ENCODE results near the gene TMEM9B. TPM values are rescaled to one million over a fixed set of nuclear protein-coding genes. Genes with fewer than 3 reads are reported as not detected.
"Not testable (repeated sequence)": the region's sequence is repeated elsewhere in the genome, so short reads cannot be mapped to it uniquely, and the experiment has no call there.

TMEM9B gene
- total and polyA plus RNA-seq, 9 donors = 20.3 to 50.8 (median 29.2) TPM

GRCh38 chr11:8980485-8980884 lies 16.2 kb upstream of the TMEM9B start:
- WGBS, 3 donors = 76 to 80% (median 77%) methylated on average over 3 of the region's 3 CpGs
- intact Hi-C loops (cut with DNase I) = no loop called here
- H3K36me3 ChIP-seq = no peaks in the 10 kb centered on the region
- H3K9me3 ChIP-seq = no peaks in the 10 kb centered on the region
- no peaks in the 10 kb centered on the region for H3K4me1 ChIP-seq (ENCODE audit: insufficient read depth)
- no peak for DNase-seq
- no peak overlapping the region for H3K27ac ChIP-seq
- no peak overlapping the region for H3K4me3 ChIP-seq
- TF ChIP-seq CTCF (IDR thresholded peaks at IDR 0.05) (no peak), POLR2A (IDR thresholded peaks at IDR 0.05) (no peak), EP300 (IDR thresholded peaks at IDR 0.05) (no peak)
- no peaks in the 10 kb centered on the region for H3K27me3 ChIP-seq

- H3K27ac ChIP-seq; H3K36me3 ChIP-seq; H3K4me3 ChIP-seq; intact Hi-C loops (cut with DNase I); H3K9me3 ChIP-seq; H3K4me1 ChIP-seq (ENCODE audit: insufficient read depth); DNase-seq; H3K27me3 ChIP-seq: not testable (repeated sequence)
- WGBS, 3 donors = 89 to 93% (median 90%) methylated on average over 4 to 5 of the region's 7 CpGs
Observed at GRCh38 chr11:8979365-8979764, 15.1 kb upstream of the TMEM9B start.

GRCh38 chr11:8973121-8973520 lies 8.9 kb upstream of the TMEM9B start:
- WGBS, 3 donors = 61 to 79% (median 71%) methylated on average over 3 of the region's 3 CpGs
- Histone ChIP-seq H3K4me3 (no peak overlapping the region), H3K27me3 (no peaks in the 10 kb centered on the region), H3K36me3 (no peaks in the 10 kb centered on the region), H3K9me3 (no peaks in the 10 kb centered on the region), H3K27ac (no peak overlapping the region), H3K4me1 (ENCODE audit: insufficient read depth) (no peaks in the 10 kb centered on the region)
- TF ChIP-seq EP300 (IDR thresholded peaks at IDR 0.05) = no peak
- no peak for TF ChIP-seq CTCF (IDR thresholded peaks at IDR 0.05)
- TF ChIP-seq POLR2A (IDR thresholded peaks at IDR 0.05) = no peak
- intact Hi-C loops (cut with DNase I) = loop anchor here in 1 of 4 donors (5.0 kb wide), 1 partner anchor 164 kb away; no protein-coding TSS in a partner anchor
- DNase-seq = no peak

GRCh38 chr11:8971924-8972316 lies 7.7 kb upstream of the TMEM9B start:
- Histone ChIP-seq H3K27me3 (no peaks in the 10 kb centered on the region), H3K4me1 (ENCODE audit: insufficient read depth) (no peaks in the 10 kb centered on the region), H3K36me3 (no peaks in the 10 kb centered on the region), H3K4me3 (no peak overlapping the region), H3K27ac (no peak overlapping the region), H3K9me3 (no peaks in the 10 kb centered on the region)
- no peak for DNase-seq
- intact Hi-C loops (cut with DNase I) = loop anchor here in 1 of 4 donors (5.0 kb wide), 1 partner anchor 165 kb away; no protein-coding TSS in a partner anchor
- TF ChIP-seq POLR2A (IDR thresholded peaks at IDR 0.05) (no peak), CTCF (IDR thresholded peaks at IDR 0.05) (no peak)
- 38 to 72% (median 56%) methylated on average over 1 of the region's 1 CpG for WGBS, 3 donors

GRCh38 chr11:8971196-8971923 lies 7.1 kb upstream of the TMEM9B start:
- Histone ChIP-seq H3K9me3 (no peaks in the 10 kb centered on the region), H3K27me3 (no peaks in the 10 kb centered on the region), H3K36me3 (no peaks in the 10 kb centered on the region), H3K27ac (no peak overlapping the region), H3K4me1 (ENCODE audit: insufficient read depth) (no peaks in the 10 kb centered on the region), H3K4me3 (no peak overlapping the region)
- WGBS, 3 donors = 71 to 80% (median 75%) methylated on average over 2 of the region's 2 CpGs
- DNase-seq = no peak
- TF ChIP-seq CTCF (IDR thresholded peaks at IDR 0.05) (no peak), POLR2A (IDR thresholded peaks at IDR 0.05) (no peak), EP300 (IDR thresholded peaks at IDR 0.05) (no peak)
- intact Hi-C loops (cut with DNase I) = loop anchor here in 1 of 4 donors (5.0 kb wide), 1 partner anchor 166 kb away; no protein-coding TSS in a partner anchor
